ENCODE results near the gene INPP5A.

Gene INPP5A

GRCh38 chr10:132774902-132775863, 237.6 kb downstream of the INPP5A start:
- no peak for DNase-seq (ENCODE audit: low read depth)

GRCh38 chr10:132776186-132776585, 238.6 kb downstream of the INPP5A start:
- no peak for DNase-seq (ENCODE audit: low read depth)
- no peak overlapping the region for H3K4me3 ChIP-seq (ENCODE audit: low read depth, low read length)

More at GRCh38 chr10:132774902-132775863, 237.6 kb downstream of the INPP5A start:
- H3K4me3 ChIP-seq (ENCODE audit: low read depth, low read length) = no peak overlapping the region

- DNase-seq (ENCODE audit: low read depth) = no peak
These were observed 239.2 kb downstream of the INPP5A start for GRCh38 chr10:132776821-132777220.

GRCh38 chr10:132777441-132777840, 239.9 kb downstream of the INPP5A start:
- H3K4me3 ChIP-seq (ENCODE audit: low read depth, low read length) = no peak overlapping the region
- DNase-seq (ENCODE audit: low read depth) = no peak

More at GRCh38 chr10:132776821-132777220, 239.2 kb downstream of the INPP5A start:
- no peak overlapping the region for H3K4me3 ChIP-seq (ENCODE audit: low read depth, low read length)

- DNase-seq (ENCODE audit: low read depth) = no peak
- H3K4me3 ChIP-seq (ENCODE audit: low read depth, low read length) = no peak overlapping the region
These were observed 242.1 kb downstream of the INPP5A start for GRCh38 chr10:132779549-132780294.

GRCh38 chr10:132780356-132780755, 242.8 kb downstream of the INPP5A start:
- H3K4me3 ChIP-seq (ENCODE audit: low read depth, low read length) = no peak overlapping the region
- DNase-seq (ENCODE audit: low read depth) = no peak

GRCh38 chr10:132781556-132781955, 244.0 kb downstream of the INPP5A start:
- DNase-seq (ENCODE audit: low read depth) = no peak
- no peak overlapping the region for H3K4me3 ChIP-seq (ENCODE audit: low read depth, low read length)

- no peak overlapping the region for H3K4me3 ChIP-seq (ENCODE audit: low read depth, low read length)
- no peak for DNase-seq (ENCODE audit: low read depth)
These were observed 245.8 kb downstream of the INPP5A start for GRCh38 chr10:132783165-132783939.

GRCh38 chr10:132783940-132784865, 246.6 kb downstream of the INPP5A start:
- no peak overlapping the region for H3K4me3 ChIP-seq (ENCODE audit: low read depth, low read length)
- DNase-seq (ENCODE audit: low read depth) = no peak

- no peak for DNase-seq (ENCODE audit: low read depth)
- H3K4me3 ChIP-seq (ENCODE audit: low read depth, low read length) = no peak overlapping the region
These were observed 247.5 kb downstream of the INPP5A start for GRCh38 chr10:132784866-132785722.

- H3K4me3 ChIP-seq (ENCODE audit: low read depth, low read length) = no peak within 1 kb of the TSS
- DNase-seq (ENCODE audit: low read depth) = no peak
These were observed 248.3 kb downstream of the INPP5A start, which contains the start of gene NKX6-2 for GRCh38 chr10:132785723-132786475. Gene NKX6-2 (minus strand): TSS chr10:132786147. CDS start chr10:132785948, 199 bp downstream.

- no peak overlapping the region for H3K4me3 ChIP-seq (ENCODE audit: low read depth, low read length)
These were observed 248.9 kb downstream of the INPP5A start for GRCh38 chr10:132786476-132786883.

GRCh38 chr10:132786884-132787494, 249.4 kb downstream of the INPP5A start:
- H3K4me3 ChIP-seq (ENCODE audit: low read depth, low read length) = no peak overlapping the region
- no peak for DNase-seq (ENCODE audit: low read depth)

More at GRCh38 chr10:132786476-132786883, 248.9 kb downstream of the INPP5A start:
- no peak for DNase-seq (ENCODE audit: low read depth)

- no peak for DNase-seq (ENCODE audit: low read depth)
- H3K4me3 ChIP-seq (ENCODE audit: low read depth, low read length) = no peak overlapping the region
These were observed 250.1 kb downstream of the INPP5A start for GRCh38 chr10:132787495-132788179.

- no peak overlapping the region for H3K4me3 ChIP-seq (ENCODE audit: low read depth, low read length)
- no peak for DNase-seq (ENCODE audit: low read depth)
These were observed 250.7 kb downstream of the INPP5A start for GRCh38 chr10:132788180-132788830.

All from skeletal muscle cell (primary cell).